WI38 (cell line): ENCODE measurements around the gene EEPD1.
"Not testable (repeated sequence)": the region's sequence is repeated elsewhere in the genome, so short reads cannot be mapped to it uniquely, and the experiment has no call there.

Experiments
- H3K4me3 ChIP-seq: 2 replicates; pipeline ENCODE4 v1.5.1; 2011; ENCODE audit warnings: low read depth, mild to moderate bottlenecking, control low read depth, low read length
- CTCF ChIP-seq: IDR thresholded peaks from 2 replicates; pipeline ENCODE4 v1.5.1; 2012; ENCODE audit warnings: low read depth, mild to moderate bottlenecking, control low read depth, low read length

EEPD1 gene

GRCh38 chr7:36316319-36316718 lies 163.3 kb downstream of the EEPD1 start:
- TF ChIP-seq CTCF, result no peak

GRCh38 chr7:36317276-36317675 lies 164.2 kb downstream of the EEPD1 start:
- H3K4me3 ChIP-seq, result no peak overlapping the region
- no peak for TF ChIP-seq CTCF

More at GRCh38 chr7:36316319-36316718, 163.3 kb downstream of the EEPD1 start:
- no peak overlapping the region for H3K4me3 ChIP-seq

- TF ChIP-seq CTCF, result no peak
- H3K4me3 ChIP-seq, result no peak overlapping the region
Measured at GRCh38 chr7:36318116-36318515, 165.1 kb downstream of the EEPD1 start.

- H3K4me3 ChIP-seq, result not testable (repeated sequence)
Measured at GRCh38 chr7:36321284-36321683, 168.2 kb downstream of the EEPD1 start.

GRCh38 chr7:36336390-36336789 lies 183.3 kb downstream of the EEPD1 start:
- no peak for TF ChIP-seq CTCF
- H3K4me3 ChIP-seq, result no peak overlapping the region

GRCh38 chr7:36338256-36338655 lies 185.2 kb downstream of the EEPD1 start:
- no peak for TF ChIP-seq CTCF
- H3K4me3 ChIP-seq, result no peak overlapping the region

- no peak overlapping the region for H3K4me3 ChIP-seq
- no peak for TF ChIP-seq CTCF
Measured at GRCh38 chr7:36343548-36343947, 190.5 kb downstream of the EEPD1 start.

- no peak for TF ChIP-seq CTCF
- H3K4me3 ChIP-seq, result no peak overlapping the region
Measured at GRCh38 chr7:36344622-36345021, 191.6 kb downstream of the EEPD1 start.
